IMR-90 (cell line): ENCODE data around the gene SUGP2. TPM values are rescaled to one million over a fixed set of nuclear protein-coding genes. Genes with fewer than 3 reads are reported as not detected.

ENCODE experiments used
- ATAC-seq: fragments of 200-7000 bp; cut with Tn5 transposase; 2 replicates; pipeline ENCODE4 v1.9.1; 2020; ENCODE audit warnings: low read depth, mild to moderate bottlenecking, moderate library complexity
- BruUV-seq: library from RNA; stranded (reverse); fragments of 400-500 nt; replicated peaks from 2 replicates; lab custom pipeline; 2021; lab: Mats Ljungman, UMichigan
- CTCF ChIA-PET: fragments of 300-600 bp; formaldehyde crosslinking; extraction: SDS; loops from one replicate; lab custom pipeline; 2021; ENCODE audit warnings: antibody characterized with exemption; lab: Yijun Ruan, JAX
- POLR2A ChIA-PET: fragments of 300-600 bp; sonication (Branson Sonifier 250); formaldehyde crosslinking; loops from one replicate; lab custom pipeline; 2022; ENCODE audit warnings: antibody characterized with exemption; ENCODE audit not compliant: unreplicated experiment; lab: Charles Lee
- DNase-seq: peaks from one replicate; pipeline ENCODE4 v3.0.0; 2013
- H2AFZ ChIP-seq: replicated peaks from 2 replicates; pipeline ENCODE3; 2013; ENCODE audit warnings: low read length, mild to moderate bottlenecking; ENCODE audit not compliant: poor library complexity
- H2AK5ac ChIP-seq: 2 replicates; pipeline ENCODE4 v1.6.1; 2013; ENCODE audit warnings: low read depth, low read length, inconsistent platforms
- H2AK9ac ChIP-seq: replicated peaks from 2 replicates; pipeline ENCODE3; 2013; ENCODE audit warnings: mild to moderate bottlenecking, low read depth, low read length, moderate library complexity; ENCODE audit not compliant: poor library complexity
- H2BK120ac ChIP-seq: 2 replicates; pipeline ENCODE4 v1.6.1; 2013; ENCODE audit warnings: low read depth, low read length, inconsistent platforms
- H2BK15ac ChIP-seq: 3 replicates; pipeline ENCODE4 v1.6.1; 2013; ENCODE audit warnings: low read depth, low read length, inconsistent platforms
- H2BK20ac ChIP-seq: 2 replicates; pipeline ENCODE4 v1.6.1; 2013; ENCODE audit warnings: low read depth, mild to moderate bottlenecking, inconsistent platforms, low read length, moderate library complexity
- H2BK5ac ChIP-seq: 2 replicates; pipeline ENCODE4 v1.6.1; 2013; ENCODE audit warnings: mild to moderate bottlenecking, low read depth, low read length, inconsistent platforms; ENCODE audit not compliant: poor library complexity, severe bottlenecking
- H3K14ac ChIP-seq: replicated peaks from 2 replicates; pipeline ENCODE4 v1.6.1; 2013; ENCODE audit warnings: low read depth, low read length, inconsistent platforms
- H3K18ac ChIP-seq: 2 replicates; pipeline ENCODE4 v1.6.1; 2013; ENCODE audit warnings: low read depth, low read length, control low read depth
- H3K23ac ChIP-seq: 2 replicates; pipeline ENCODE4 v1.6.1; 2013; ENCODE audit warnings: low read depth, low read length, inconsistent platforms
- H3K27ac ChIP-seq: 2 replicates; pipeline ENCODE4 v1.5.1; 2013; ENCODE audit warnings: mild to moderate bottlenecking, control low read depth, low read length; ENCODE audit not compliant: insufficient read depth
- H3K27me3 ChIP-seq: 2 replicates; pipeline ENCODE4 v1.6.1; 2013; ENCODE audit warnings: low read length; ENCODE audit not compliant: control insufficient read depth, insufficient read depth
- H3K36me3 ChIP-seq: 2 replicates; pipeline ENCODE4 v1.6.1; 2013; ENCODE audit warnings: low read length, mixed read lengths; ENCODE audit not compliant: control insufficient read depth, insufficient read depth
- H3K4ac ChIP-seq: 2 replicates; pipeline ENCODE4 v1.6.1; 2013; ENCODE audit warnings: low read depth, low read length, inconsistent platforms
- H3K4me1 ChIP-seq: 2 replicates; pipeline ENCODE4 v1.6.1; 2013; ENCODE audit warnings: low read length, mixed read lengths; ENCODE audit not compliant: control insufficient read depth, insufficient read depth
- H3K4me2 ChIP-seq: 2 replicates; pipeline ENCODE4 v1.6.1; 2013; ENCODE audit warnings: low read depth, mild to moderate bottlenecking, control low read depth, low read length, moderate library complexity
- H3K4me3 ChIP-seq: 2 replicates; pipeline ENCODE4 v1.5.1; 2013; ENCODE audit warnings: low read depth, mild to moderate bottlenecking, control low read depth, low read length, moderate library complexity; ENCODE audit not compliant: insufficient read depth
- H3K56ac ChIP-seq: 2 replicates; pipeline ENCODE4 v1.6.1; 2013; ENCODE audit warnings: low read length, inconsistent platforms; ENCODE audit not compliant: insufficient read depth; ENCODE audit errors: extremely low read depth
- H3K79me1 ChIP-seq, 2 experiments: 2 replicates each; pipeline ENCODE4 v1.6.1; 2013; ENCODE audit warnings: low read length in 2 of 2, inconsistent platforms in 1 of 2, low read depth in 1 of 2
- H3K9ac ChIP-seq: 2 replicates; pipeline ENCODE4 v1.6.1; 2013; ENCODE audit warnings: low read depth, low read length, control low read depth
- H3K9me1 ChIP-seq: 2 replicates; pipeline ENCODE4 v1.6.1; 2013; ENCODE audit warnings: low read length, inconsistent platforms; ENCODE audit not compliant: insufficient read depth
- H3K9me3 ChIP-seq: 2 replicates; pipeline ENCODE4 v1.6.1; 2013; ENCODE audit warnings: low read length; ENCODE audit not compliant: control insufficient read depth, insufficient read depth
- H4K20me1 ChIP-seq: 2 replicates; pipeline ENCODE4 v1.6.1; 2013; ENCODE audit warnings: low read length, inconsistent platforms; ENCODE audit not compliant: insufficient read depth
- H4K5ac ChIP-seq: 2 replicates; pipeline ENCODE4 v1.6.1; 2013; ENCODE audit warnings: mild to moderate bottlenecking, low read depth, low read length, control low read depth
- H4K8ac ChIP-seq, 2 experiments: 2 replicates each; pipeline ENCODE4 v1.6.1; 2013; ENCODE audit warnings: low read depth in 2 of 2, low read length in 2 of 2, control low read depth in 1 of 2, inconsistent platforms in 1 of 2
- H4K91ac ChIP-seq: 2 replicates; pipeline ENCODE4 v1.6.1; 2013; ENCODE audit warnings: low read depth, low read length, inconsistent platforms; ENCODE audit not compliant: insufficient read depth
- CTCF ChIP-seq: conservative IDR thresholded peaks from 2 replicates; pipeline ENCODE4 v1.5.1; 2012; ENCODE audit warnings: mild to moderate bottlenecking, low read depth, low read length, improper control_type of control experiment
- RCOR1 ChIP-seq: IDR thresholded peaks from 2 replicates; pipeline ENCODE4 v1.6.1; 2012; ENCODE audit warnings: mild to moderate bottlenecking, low read length, improper control_type of control experiment; ENCODE audit not compliant: insufficient replicate concordance
- WGBS, 2 experiments: methylation state at CpG; one replicate each; pipeline versions ENCODE4 v1.1.5 to v1.1.7; 2013; ENCODE audit warnings: missing lambda C conversion rate in 2 of 2; ENCODE audit not compliant: insufficient read length in 1 of 2; ENCODE audit errors: extremely low coverage in 2 of 2; 5-methylcytosine and 5-hydroxymethylcytosine counted together
- dilution Hi-C: fragments of 300-500 bp; cut with HindIII; formaldehyde crosslinking; loops from one replicate; pipeline ENCODE4 v1.14.3; 2018; ENCODE audit warnings: low sequenced_read_pairs; ENCODE audit not compliant: unreplicated experiment
- in situ Hi-C: fragments of 300-500 bp; cut with MboI; formaldehyde crosslinking; loops from 3 replicates; pipeline ENCODE4 v1.14.3; 2019; ENCODE audit warnings: low sequenced_read_pairs, inconsistent platforms, mixed read lengths
- intact Hi-C: fragments of 100-400 bp; cut with micrococcal nuclease; formaldehyde crosslinking; loops from 2 replicates; pipeline ENCODE4 v1.10.0; 2022
- polyA plus RNA-seq, 3 experiments: library from polyadenylated mRNA; depleted of rRNA; stranded (reverse); fragments of >200 nt; gene quantifications; 2 replicates each; pipeline ENCODE4 v1.2.3, GENCODE V29; 2012; ENCODE audit warnings: low replicate concordance in 1 of 3
- total RNA-seq: library from RNA; depleted of rRNA; stranded (reverse); fragments of >200 nt; gene quantifications from 2 replicates; pipeline ENCODE4 v1.2.3, GENCODE V29; 2012

SUGP2 gene
- total and polyA plus RNA-seq, 2 of the 4 experiments (the other 2 are of a cell fraction) = 25.8 to 69.2 TPM

GRCh38 chr19:19064098-19064722 lies 30.9 kb upstream of the SUGP2 start:
- H2BK5ac ChIP-seq = no peak overlapping the region
- intact Hi-C loops (loop anchor here (10.0 kb wide), 1 partner anchor 111 kb away; the partner anchor contains the start of gene MEF2B), dilution Hi-C loops (no loop called here), in situ Hi-C loops (no loop called here)
- H3K27me3 ChIP-seq = no peaks in the 10 kb centered on the region
- peak overlapping the region; percentile 2; the same call in 1 of the 2 replicates for H3K27ac ChIP-seq
- peak overlapping the region; percentile 90 for H3K4me2 ChIP-seq
- peak overlapping the region; percentile 64 for H3K14ac ChIP-seq
- ATAC-seq (peak; percentile 8), DNase-seq (no peak)
- 0% methylated on average over 3 of the region's 29 CpGs; no CpG with 5 or more reads in 1 of the 2 experiments for WGBS, 2 experiments
- H2BK20ac ChIP-seq = no peak overlapping the region
- no peak overlapping the region for H2BK15ac ChIP-seq
- H2BK120ac ChIP-seq = no peak overlapping the region
- peak; percentile 35; the same call in 1 of the 2 replicates for TF ChIP-seq CTCF
- no peak for TF ChIP-seq RCOR1
- no peak overlapping the region; the same call in 1 of the 2 replicates for H4K91ac ChIP-seq
- H3K18ac ChIP-seq = no peak overlapping the region
- no peak overlapping the region for H3K56ac ChIP-seq
- ChIA-PET CTCF (interaction anchor here (1.0 kb wide), 1 partner anchor 24 kb away, joined by 6 read pairs; no protein-coding TSS in a partner anchor), POLR2A (no interaction called here)
- H3K4me1 ChIP-seq = peaks cover 13% of the 10 kb centered on the region
- H4K5ac ChIP-seq = no peak overlapping the region
- no peak overlapping the region for H3K23ac ChIP-seq
- peak overlapping the region; percentile 61 for H2AK5ac ChIP-seq
- H3K9me3 ChIP-seq = no peaks in the 10 kb centered on the region
- peak overlapping the region; percentile 91 for H2AFZ ChIP-seq
- H3K9me1 ChIP-seq = peaks cover 13% of the 10 kb centered on the region
- H3K4me3 ChIP-seq = peak overlapping the region; percentile 64
- peak overlapping the region; percentile 68 for H3K9ac ChIP-seq
- H3K79me1 ChIP-seq = peaks cover 6 to 23% of the 10 kb centered on the region in 2 experiments; a peak in 2 of 4 replicates
- peak overlapping the region in 1 of 2 experiments; percentile 72; a peak in 1 of 4 replicates for H4K8ac ChIP-seq
- H4K20me1 ChIP-seq = 0 out of 2 replicates have a peak, but pooled peaks cover 6% of the 10 kb centered on the region
- peak overlapping the region; percentile 77 for H2AK9ac ChIP-seq
- peak overlapping the region; percentile 70 for H3K4ac ChIP-seq
- BruUV-seq = no TSS peak
- peaks cover 3% of the 10 kb centered on the region; the same call in 1 of the 2 replicates for H3K36me3 ChIP-seq
